Uterus (tissue), 2 donors: ENCODE measurements around the gene ATXN10.

Experiments used
- CTCF ChIP-seq, 4 experiments: fragments of 200-600 bp in 2 of 4; fragments of 450-650 bp in 2 of 4; sonication (generic) in 2 of 4; IDR thresholded peaks; one replicate each; pipeline ENCODE4 v1.5.1; 2016 to 2019; ENCODE audit warnings: antibody characterized with exemption in 4 of 4, mild to moderate bottlenecking in 2 of 4, moderate library complexity in 1 of 4
- POLR2A ChIP-seq, 2 donors: fragments of 450-650 bp; IDR thresholded peaks; one replicate each; pipeline ENCODE4 v1.6.1; 2016; ENCODE audit warnings: antibody characterized with exemption in 2 of 2, mild to moderate bottlenecking in 1 of 2, moderate library complexity in 1 of 2

DNA sequence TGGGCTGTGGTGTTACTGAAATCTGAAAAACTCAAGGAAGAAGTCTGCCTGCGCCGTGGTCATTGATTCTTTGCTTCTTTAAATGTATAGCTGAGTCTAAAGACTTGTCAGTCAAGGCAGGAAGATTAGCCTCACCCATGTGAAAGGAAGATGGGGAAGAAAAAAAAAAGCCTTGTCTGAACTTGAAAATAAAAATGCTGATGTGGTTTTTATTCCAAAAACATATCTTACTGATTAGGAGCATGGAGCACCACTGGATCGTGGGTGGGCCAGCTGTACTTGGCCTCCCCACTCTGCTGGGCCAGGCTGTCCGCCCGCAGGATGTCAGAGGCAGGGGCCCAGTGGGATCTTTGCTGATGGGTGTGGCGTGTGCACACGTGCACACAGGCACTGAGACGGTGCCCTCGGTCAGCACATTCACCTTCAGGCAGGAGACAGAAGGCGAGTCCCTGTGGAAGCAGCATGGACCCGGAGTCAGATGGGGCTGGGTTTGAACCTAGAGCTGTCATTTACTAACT is 193.4 kb downstream of the ATXN10 start:
- TF ChIP-seq CTCF (IDR thresholded peaks at IDR 0.05) (no peak), POLR2A (IDR thresholded peaks at IDR 0.05) (no peak)
